Measurements from ENCODE around the gene AHNAK2.

Gene AHNAK2

GRCh38 chr14:104986487-104987164 is 8.5 kb upstream of the AHNAK2 start:
- no peak for DNase-seq (ENCODE audit: low read depth in 2 of 3, low spot score in 2 of 3)

GRCh38 chr14:104985675-104986486 is 7.7 kb upstream of the AHNAK2 start, which contains the start of gene CLBA1:
CLBA1 (plus strand) TSS chr14:104985788; CDS start chr14:104986432, 644 bp downstream.
- peak in 2 of 3 experiments; percentile 57 to 88 for DNase-seq (ENCODE audit: low read depth in 2 of 3, low spot score in 2 of 3)

- no peak for DNase-seq (ENCODE audit: low read depth in 2 of 3, low spot score in 2 of 3)
Observed at GRCh38 chr14:104984056-104984894, 6.1 kb upstream of the AHNAK2 start.

GRCh38 chr14:104983231-104983721 is 5.1 kb upstream of the AHNAK2 start:
- DNase-seq (ENCODE audit: low read depth in 2 of 3, low spot score in 2 of 3), result no peak

GRCh38 chr14:104982548-104983230 is 4.5 kb upstream of the AHNAK2 start:
- no peak for DNase-seq (ENCODE audit: low read depth in 2 of 3, low spot score in 2 of 3)

- no peak for DNase-seq (ENCODE audit: low read depth in 2 of 3, low spot score in 2 of 3)
Observed at GRCh38 chr14:104981699-104982541, 3.7 kb upstream of the AHNAK2 start.

GRCh38 chr14:104980611-104981531 is 2.7 kb upstream of the AHNAK2 start:
- DNase-seq (ENCODE audit: low read depth in 2 of 3, low spot score in 2 of 3), result no peak

- DNase-seq (ENCODE audit: low read depth in 2 of 3, low spot score in 2 of 3), result no peak
Observed at GRCh38 chr14:104979758-104980610, 1.8 kb upstream of the AHNAK2 start.

GRCh38 chr14:104978746-104979691 is 845 bp upstream of the AHNAK2 start:
- DNase-seq (ENCODE audit: low read depth in 2 of 3, low spot score in 2 of 3), result no peak

GRCh38 chr14:104977008-104977680 is 1.0 kb downstream of the AHNAK2 start:
- no peak for DNase-seq (ENCODE audit: low read depth in 2 of 3, low spot score in 2 of 3)

GRCh38 chr14:104976198-104977007 is 1.8 kb downstream of the AHNAK2 start:
- peak; percentile 62 to 94 (median 88) for DNase-seq (ENCODE audit: low read depth in 2 of 3, low spot score in 2 of 3)

- no peak for DNase-seq (ENCODE audit: low read depth in 2 of 3, low spot score in 2 of 3)
Observed at GRCh38 chr14:104975481-104976197, 2.5 kb downstream of the AHNAK2 start.

- no peak for DNase-seq (ENCODE audit: low read depth in 2 of 3, low spot score in 2 of 3)
Observed at GRCh38 chr14:104974665-104975390, 3.3 kb downstream of the AHNAK2 start.

GRCh38 chr14:104974146-104974541 is 4.0 kb downstream of the AHNAK2 start:
- no peak for DNase-seq (ENCODE audit: low read depth in 2 of 3, low spot score in 2 of 3)

Measured in activated CD8-positive, alpha-beta memory T cell treated with anti-CD3 and anti-CD28 coated beads for 48 hours (primary cell).